ENCODE data around the gene SLC7A8. TPM values are rescaled to one million over a fixed set of nuclear protein-coding genes. Genes with fewer than 3 reads are reported as not detected.

The SLC7A8 gene
- total and polyA plus RNA-seq, 2 experiments from 2014 or later, result 117 to 124 TPM

DNA sequence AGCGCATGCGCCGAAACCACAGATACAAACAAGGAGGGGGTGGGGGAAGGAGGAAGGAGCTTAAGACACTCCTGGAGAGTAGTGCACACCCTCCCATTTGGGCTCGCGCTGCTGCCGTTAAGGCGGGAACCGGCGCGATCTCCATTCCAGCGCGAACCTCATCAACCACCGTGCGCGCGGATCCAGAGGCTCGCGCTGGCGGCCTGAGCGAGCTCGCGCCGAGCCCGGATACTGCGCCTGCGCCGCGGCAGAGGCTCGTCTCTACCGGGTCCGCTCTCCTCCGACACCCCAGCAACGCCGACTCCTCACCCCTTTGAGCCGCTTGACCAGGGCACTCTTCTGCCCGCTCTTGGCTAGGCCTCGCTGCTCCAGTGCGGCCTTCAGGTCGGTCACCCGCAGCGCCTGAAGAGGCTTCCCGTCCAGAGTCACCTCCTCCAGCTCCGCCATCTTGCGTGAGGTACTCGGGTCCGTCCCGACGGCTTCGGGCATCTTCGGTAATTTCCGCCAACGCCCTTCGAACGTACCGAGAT is 88.7 kb downstream of the SLC7A8 start, which contains the start of gene ACIN1 (continued):
- TF ChIP-seq, protein P1, sequence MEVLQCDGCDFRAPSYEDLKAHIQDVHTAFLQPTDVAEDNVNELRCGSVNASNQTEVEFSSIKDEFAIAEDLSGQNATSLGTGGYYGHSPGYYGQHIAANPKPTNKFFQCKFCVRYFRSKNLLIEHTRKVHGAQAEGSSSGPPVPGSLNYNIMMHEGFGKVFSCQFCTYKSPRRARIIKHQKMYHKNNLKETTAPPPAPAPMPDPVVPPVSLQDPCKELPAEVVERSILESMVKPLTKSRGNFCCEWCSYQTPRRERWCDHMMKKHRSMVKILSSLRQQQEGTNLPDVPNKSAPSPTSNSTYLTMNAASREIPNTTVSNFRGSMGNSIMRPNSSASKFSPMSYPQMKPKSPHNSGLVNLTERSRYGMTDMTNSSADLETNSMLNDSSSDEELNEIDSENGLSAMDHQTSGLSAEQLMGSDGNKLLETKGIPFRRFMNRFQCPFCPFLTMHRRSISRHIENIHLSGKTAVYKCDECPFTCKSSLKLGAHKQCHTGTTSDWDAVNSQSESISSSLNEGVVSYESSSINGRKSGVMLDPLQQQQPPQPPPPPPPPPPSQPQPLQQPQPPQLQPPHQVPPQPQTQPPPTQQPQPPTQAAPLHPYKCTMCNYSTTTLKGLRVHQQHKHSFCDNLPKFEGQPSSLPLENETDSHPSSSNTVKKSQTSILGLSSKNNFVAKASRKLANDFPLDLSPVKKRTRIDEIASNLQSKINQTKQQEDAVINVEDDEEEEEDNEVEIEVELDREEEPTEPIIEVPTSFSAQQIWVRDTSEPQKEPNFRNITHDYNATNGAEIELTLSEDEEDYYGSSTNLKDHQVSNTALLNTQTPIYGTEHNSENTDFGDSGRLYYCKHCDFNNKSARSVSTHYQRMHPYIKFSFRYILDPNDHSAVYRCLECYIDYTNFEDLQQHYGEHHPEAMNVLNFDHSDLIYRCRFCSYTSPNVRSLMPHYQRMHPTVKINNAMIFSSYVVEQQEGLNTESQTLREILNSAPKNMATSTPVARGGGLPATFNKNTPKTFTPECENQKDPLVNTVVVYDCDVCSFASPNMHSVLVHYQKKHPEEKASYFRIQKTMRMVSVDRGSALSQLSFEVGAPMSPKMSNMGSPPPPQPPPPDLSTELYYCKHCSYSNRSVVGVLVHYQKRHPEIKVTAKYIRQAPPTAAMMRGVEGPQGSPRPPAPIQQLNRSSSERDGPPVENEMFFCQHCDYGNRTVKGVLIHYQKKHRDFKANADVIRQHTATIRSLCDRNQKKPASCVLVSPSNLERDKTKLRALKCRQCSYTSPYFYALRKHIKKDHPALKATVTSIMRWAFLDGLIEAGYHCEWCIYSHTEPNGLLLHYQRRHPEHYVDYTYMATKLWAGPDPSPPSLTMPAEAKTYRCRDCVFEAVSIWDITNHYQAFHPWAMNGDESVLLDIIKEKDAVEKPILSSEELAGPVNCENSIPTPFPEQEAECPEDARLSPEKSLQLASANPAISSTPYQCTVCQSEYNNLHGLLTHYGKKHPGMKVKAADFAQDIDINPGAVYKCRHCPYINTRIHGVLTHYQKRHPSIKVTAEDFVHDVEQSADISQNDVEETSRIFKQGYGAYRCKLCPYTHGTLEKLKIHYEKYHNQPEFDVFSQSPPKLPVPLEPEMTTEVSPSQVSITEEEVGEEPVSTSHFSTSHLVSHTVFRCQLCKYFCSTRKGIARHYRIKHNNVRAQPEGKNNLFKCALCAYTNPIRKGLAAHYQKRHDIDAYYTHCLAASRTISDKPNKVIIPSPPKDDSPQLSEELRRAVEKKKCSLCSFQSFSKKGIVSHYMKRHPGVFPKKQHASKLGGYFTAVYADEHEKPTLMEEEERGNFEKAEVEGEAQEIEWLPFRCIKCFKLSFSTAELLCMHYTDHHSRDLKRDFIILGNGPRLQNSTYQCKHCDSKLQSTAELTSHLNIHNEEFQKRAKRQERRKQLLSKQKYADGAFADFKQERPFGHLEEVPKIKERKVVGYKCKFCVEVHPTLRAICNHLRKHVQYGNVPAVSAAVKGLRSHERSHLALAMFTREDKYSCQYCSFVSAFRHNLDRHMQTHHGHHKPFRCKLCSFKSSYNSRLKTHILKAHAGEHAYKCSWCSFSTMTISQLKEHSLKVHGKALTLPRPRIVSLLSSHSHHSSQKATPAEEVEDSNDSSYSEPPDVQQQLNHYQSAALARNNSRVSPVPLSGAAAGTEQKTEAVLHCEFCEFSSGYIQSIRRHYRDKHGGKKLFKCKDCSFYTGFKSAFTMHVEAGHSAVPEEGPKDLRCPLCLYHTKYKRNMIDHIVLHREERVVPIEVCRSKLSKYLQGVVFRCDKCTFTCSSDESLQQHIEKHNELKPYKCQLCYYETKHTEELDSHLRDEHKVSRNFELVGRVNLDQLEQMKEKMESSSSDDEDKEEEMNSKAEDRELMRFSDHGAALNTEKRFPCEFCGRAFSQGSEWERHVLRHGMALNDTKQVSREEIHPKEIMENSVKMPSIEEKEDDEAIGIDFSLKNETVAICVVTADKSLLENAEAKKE (CRISPR knock-in tag; IDR thresholded peaks at IDR 0.05), result no peak
- TF ChIP-seq REST (IDR thresholded peaks at IDR 0.05; ENCODE audit: unreplicated experiment), result peak; percentile 18

DNA sequence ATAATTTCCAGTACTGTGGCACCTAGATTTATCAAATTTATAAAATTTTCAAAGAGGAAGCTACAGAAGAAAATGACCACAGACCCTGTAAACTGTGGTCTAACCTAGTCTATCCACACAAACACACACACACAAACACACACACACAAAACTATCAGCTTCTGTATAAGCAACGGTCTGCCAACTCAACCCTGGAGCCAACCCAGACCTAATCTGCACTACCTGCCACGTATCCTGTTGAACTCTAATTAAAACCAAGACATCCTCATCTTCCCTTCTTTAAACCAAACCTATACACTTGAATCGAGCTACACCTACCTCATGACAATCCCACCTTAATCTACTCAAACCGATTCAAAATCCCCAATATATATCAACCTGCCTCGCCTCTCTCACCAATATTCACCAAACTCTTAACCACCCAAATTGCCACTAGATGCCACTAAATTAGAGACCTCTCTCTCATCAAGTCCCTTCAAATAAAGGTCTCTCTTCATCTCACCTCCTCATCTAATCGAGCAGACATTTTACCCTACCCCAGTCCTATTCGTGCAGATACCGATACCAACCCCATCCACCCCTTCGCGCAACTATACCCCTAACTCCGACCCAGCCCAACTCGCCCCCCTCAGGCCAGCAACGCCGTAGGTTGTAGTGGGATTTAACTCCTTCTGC is 89.3 kb downstream of the SLC7A8 start:
- Histone ChIP-seq H2AFZ (no peak overlapping the region), H3K27ac (ENCODE audit: low read depth) (peak overlapping the region; percentile 67)
- DNase-seq (ENCODE audit: low spot score), result peak; percentile 96

More for the DNA sequence above, 89.3 kb downstream of the SLC7A8 start:
- Histone ChIP-seq H3K4me2 (peak overlapping the region; percentile 92), H3K9me2 (ENCODE audit: insufficient read depth) (no peaks in the 10 kb centered on the region), H3K4me3 (peak overlapping the region; percentile 84), H3K27me3 (ENCODE audit: insufficient read depth) (no peaks in the 10 kb centered on the region), H3K79me2 (replicated peaks; ENCODE audit: insufficient read depth) (peaks cover 80% of the 10 kb centered on the region), H3K4me1 (ENCODE audit: insufficient read depth) (peaks cover 14% of the 10 kb centered on the region), H3K36me3 (ENCODE audit: insufficient read depth) (peaks cover 43% of the 10 kb centered on the region), H4K20me1 (replicated peaks; ENCODE audit: insufficient read depth) (peaks cover 40% of the 10 kb centered on the region), H3F3A (replicated peaks; ENCODE audit: low read depth) (no peaks in the 10 kb centered on the region)
- peak; percentile 73 for ATAC-seq
- TF ChIP-seq CREB1 (CRISPR knock-in tag; IDR thresholded peaks at IDR 0.05; ENCODE audit: low read depth) (no peak), ZNF331 (CRISPR knock-in tag; IDR thresholded peaks at IDR 0.05; ENCODE audit: low read depth) (no peak), ZNF114 (CRISPR knock-in tag; IDR thresholded peaks at IDR 0.05) (no peak), EZH2 (IDR thresholded peaks at IDR 0.05; ENCODE audit: low read depth, unreplicated experiment) (no peak)
- TF ChIP-seq, protein P2, sequence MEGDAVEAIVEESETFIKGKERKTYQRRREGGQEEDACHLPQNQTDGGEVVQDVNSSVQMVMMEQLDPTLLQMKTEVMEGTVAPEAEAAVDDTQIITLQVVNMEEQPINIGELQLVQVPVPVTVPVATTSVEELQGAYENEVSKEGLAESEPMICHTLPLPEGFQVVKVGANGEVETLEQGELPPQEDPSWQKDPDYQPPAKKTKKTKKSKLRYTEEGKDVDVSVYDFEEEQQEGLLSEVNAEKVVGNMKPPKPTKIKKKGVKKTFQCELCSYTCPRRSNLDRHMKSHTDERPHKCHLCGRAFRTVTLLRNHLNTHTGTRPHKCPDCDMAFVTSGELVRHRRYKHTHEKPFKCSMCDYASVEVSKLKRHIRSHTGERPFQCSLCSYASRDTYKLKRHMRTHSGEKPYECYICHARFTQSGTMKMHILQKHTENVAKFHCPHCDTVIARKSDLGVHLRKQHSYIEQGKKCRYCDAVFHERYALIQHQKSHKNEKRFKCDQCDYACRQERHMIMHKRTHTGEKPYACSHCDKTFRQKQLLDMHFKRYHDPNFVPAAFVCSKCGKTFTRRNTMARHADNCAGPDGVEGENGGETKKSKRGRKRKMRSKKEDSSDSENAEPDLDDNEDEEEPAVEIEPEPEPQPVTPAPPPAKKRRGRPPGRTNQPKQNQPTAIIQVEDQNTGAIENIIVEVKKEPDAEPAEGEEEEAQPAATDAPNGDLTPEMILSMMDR (conservative IDR thresholded peaks at IDR 0.05; ENCODE audit: low read depth in 2 of 2), result peak; percentile 30 to 36; a peak in 3 of 4 replicates
- Mint-ChIP-seq H3K36me3 (ENCODE audit: low read depth) (peaks cover 60% of the 10 kb centered on the region), H3K27me3 (ENCODE audit: insufficient read depth, low read depth, poor library complexity) (peaks cover 2% of the 10 kb centered on the region), H3K4me1 (peaks cover 13% of the 10 kb centered on the region), H3K27ac (no peak overlapping the region), H3K9me3 (no peaks in the 10 kb centered on the region), H3K4me3 (no peak overlapping the region)
